ENCODE data around the gene MAP7D1.

The MAP7D1 gene

GRCh38 chr1:36199934-36200741, 44.2 kb downstream of the MAP7D1 start:
- no peak overlapping the region for H3K9ac ChIP-seq (ENCODE audit: low read length)
- H3K27ac ChIP-seq (ENCODE audit: low read depth, low read length), result no peak overlapping the region
- H3K4me3 ChIP-seq (ENCODE audit: insufficient read depth, low read length, poor library complexity, severe bottlenecking), result no peak overlapping the region
- TF ChIP-seq CTCF (IDR thresholded peaks at IDR 0.05; ENCODE audit: insufficient read depth, low read length, poor library complexity, severe bottlenecking) (no peak), EZH2phosphoT487 (conservative IDR thresholded peaks at IDR 0.05; ENCODE audit: low read length) (no peak)
- no peak overlapping the region for H3K4me2 ChIP-seq (ENCODE audit: low read depth, low read length, poor library complexity, severe bottlenecking)
- no peaks in the 10 kb centered on the region for H3K27me3 ChIP-seq (ENCODE audit: low read length)
- H3K9me3 ChIP-seq (ENCODE audit: insufficient read depth, low read length), result no peaks in the 10 kb centered on the region
- no peaks in the 10 kb centered on the region for H3K9me2 ChIP-seq (replicated peaks; ENCODE audit: insufficient read depth, low read length)
- no peaks in the 10 kb centered on the region for H3K79me2 ChIP-seq (ENCODE audit: insufficient read depth, low read length)
- H2AFZ ChIP-seq (ENCODE audit: low read depth, low read length, severe bottlenecking), result no peak overlapping the region
- no peaks in the 10 kb centered on the region for H3K36me3 ChIP-seq (ENCODE audit: low read length)
- H4K20me1 ChIP-seq (ENCODE audit: low read depth, low read length), result no peaks in the 10 kb centered on the region
- H3F3A ChIP-seq (ENCODE audit: insufficient read depth), result no peaks in the 10 kb centered on the region

GRCh38 chr1:36203027-36203553, 47.1 kb downstream of the MAP7D1 start:
- H3K4me3 ChIP-seq (ENCODE audit: insufficient read depth, low read length, poor library complexity, severe bottlenecking), result no peak overlapping the region
- no peak overlapping the region for H3K4me2 ChIP-seq (ENCODE audit: low read depth, low read length, poor library complexity, severe bottlenecking)
- no peaks in the 10 kb centered on the region for H3K27me3 ChIP-seq (ENCODE audit: low read length)
- no peaks in the 10 kb centered on the region for H3K9me2 ChIP-seq (replicated peaks; ENCODE audit: insufficient read depth, low read length)
- no peak overlapping the region for H2AFZ ChIP-seq (ENCODE audit: low read depth, low read length, severe bottlenecking)
- H3K9me3 ChIP-seq (ENCODE audit: insufficient read depth, low read length), result no peaks in the 10 kb centered on the region
- no peak overlapping the region for H3K27ac ChIP-seq (ENCODE audit: low read depth, low read length)
- no peaks in the 10 kb centered on the region for H4K20me1 ChIP-seq (ENCODE audit: low read depth, low read length)
- no peaks in the 10 kb centered on the region for H3K79me2 ChIP-seq (ENCODE audit: insufficient read depth, low read length)
- no peaks in the 10 kb centered on the region for H3K36me3 ChIP-seq (ENCODE audit: low read length)
- H3K9ac ChIP-seq (ENCODE audit: low read length), result no peak overlapping the region
- TF ChIP-seq CTCF (IDR thresholded peaks at IDR 0.05; ENCODE audit: insufficient read depth, low read length, poor library complexity, severe bottlenecking), result no peak
- TF ChIP-seq EZH2phosphoT487 (conservative IDR thresholded peaks at IDR 0.05; ENCODE audit: low read length), result no peak
- H3F3A ChIP-seq (ENCODE audit: insufficient read depth), result no peaks in the 10 kb centered on the region

- Histone ChIP-seq H3K79me2 (ENCODE audit: insufficient read depth, low read length) (no peaks in the 10 kb centered on the region), H3K36me3 (ENCODE audit: low read length) (no peaks in the 10 kb centered on the region), H3K4me2 (ENCODE audit: low read depth, low read length, poor library complexity, severe bottlenecking) (no peak overlapping the region), H3K9me3 (ENCODE audit: insufficient read depth, low read length) (no peaks in the 10 kb centered on the region), H2AFZ (ENCODE audit: low read depth, low read length, severe bottlenecking) (no peak overlapping the region), H3F3A (ENCODE audit: insufficient read depth) (no peaks in the 10 kb centered on the region), H4K20me1 (ENCODE audit: low read depth, low read length) (no peaks in the 10 kb centered on the region), H3K9me2 (replicated peaks; ENCODE audit: insufficient read depth, low read length) (no peaks in the 10 kb centered on the region), H3K27me3 (ENCODE audit: low read length) (no peaks in the 10 kb centered on the region), H3K4me3 (ENCODE audit: insufficient read depth, low read length, poor library complexity, severe bottlenecking) (no peak overlapping the region), H3K27ac (ENCODE audit: low read depth, low read length) (no peak overlapping the region), H3K9ac (ENCODE audit: low read length) (no peak overlapping the region)
- TF ChIP-seq EZH2phosphoT487 (conservative IDR thresholded peaks at IDR 0.05; ENCODE audit: low read length) (no peak), CTCF (IDR thresholded peaks at IDR 0.05; ENCODE audit: insufficient read depth, low read length, poor library complexity, severe bottlenecking) (no peak)
Observed at GRCh38 chr1:36203554-36204346, 47.8 kb downstream of the MAP7D1 start.

All from SU-DHL-6 (cell line).